Fibroblast of lung (primary cell): ENCODE measurements around the gene CIITA.

ENCODE experiments used
- CTCF ChIP-seq, 2 donors: IDR thresholded peaks in 1 of 2; conservative IDR thresholded peaks in 1 of 2; 1 replicate in 1 of 2; 2 replicates in 1 of 2; pipeline ENCODE4 v1.5.1; 2011 to 2012; ENCODE audit warnings: low read length in 2 of 2, control low read depth in 1 of 2, inconsistent platforms in 1 of 2, low read depth in 1 of 2, mild to moderate bottlenecking in 1 of 2
- EZH2 ChIP-seq: IDR thresholded peaks from 2 replicates; pipeline ENCODE4 v1.5.1; 2012; ENCODE audit warnings: low read length, control low read depth, mild to moderate bottlenecking; ENCODE audit errors: missing control alignments

- TF ChIP-seq CTCF (conservative IDR thresholded peaks at IDR 0.05 in 1 of 2, IDR thresholded peaks at IDR 0.05 in 1 of 2; ENCODE audit: low read depth in 1 of 2, low read length in 2 of 2) (no peak), EZH2 (no peak)
These were observed 61.3 kb downstream of the CIITA start for GRCh38 chr16:10938321-10938720.
